ENCODE results near the gene HHAT.
"Not testable (repeated sequence)": the region's sequence is repeated elsewhere in the genome, so short reads cannot be mapped to it uniquely, and the experiment has no call there.

Gene HHAT

GRCh38 chr1:210313921-210314320 is 14.8 kb upstream of the HHAT start:
- DNase-seq (ENCODE audit: low read depth): no peak

- no peak for DNase-seq (ENCODE audit: low read depth)
Measured at GRCh38 chr1:210315529-210315928, 13.2 kb upstream of the HHAT start.

GRCh38 chr1:210321131-210321530 is 7.6 kb upstream of the HHAT start:
- DNase-seq (ENCODE audit: low read depth): no peak

- no peak for DNase-seq (ENCODE audit: low read depth)
Measured at GRCh38 chr1:210321552-210321951, 7.2 kb upstream of the HHAT start.

- no peak for DNase-seq (ENCODE audit: low read depth)
Measured at GRCh38 chr1:210323957-210324356, 4.7 kb upstream of the HHAT start.

GRCh38 chr1:210325026-210325670 is 3.6 kb upstream of the HHAT start:
- no peak for DNase-seq (ENCODE audit: low read depth)

- no peak for DNase-seq (ENCODE audit: low read depth)
Measured at GRCh38 chr1:210328032-210328745, 513 bp upstream of the HHAT start.

- no peak for DNase-seq (ENCODE audit: low read depth)
Measured at GRCh38 chr1:210330279-210330866, 1.7 kb downstream of the HHAT start.

GRCh38 chr1:210332233-210332632 is 3.5 kb downstream of the HHAT start:
- peak; percentile 37 for DNase-seq (ENCODE audit: low read depth)

GRCh38 chr1:210332719-210333398 is 4.2 kb downstream of the HHAT start:
- DNase-seq (ENCODE audit: low read depth): peak; percentile 59

- DNase-seq (ENCODE audit: low read depth): no peak
Measured at GRCh38 chr1:210335001-210335400, 6.3 kb downstream of the HHAT start.

- no peak for DNase-seq (ENCODE audit: low read depth)
Measured at GRCh38 chr1:210336362-210336761, 7.7 kb downstream of the HHAT start.

GRCh38 chr1:210339500-210339899 is 10.8 kb downstream of the HHAT start:
- DNase-seq (ENCODE audit: low read depth): no peak

- DNase-seq (ENCODE audit: low read depth): no peak
Measured at GRCh38 chr1:210340311-210340710, 11.6 kb downstream of the HHAT start.

GRCh38 chr1:210340841-210341240 is 12.1 kb downstream of the HHAT start:
- no peak for DNase-seq (ENCODE audit: low read depth)

- no peak for DNase-seq (ENCODE audit: low read depth)
Measured at GRCh38 chr1:210342986-210343780, 14.5 kb downstream of the HHAT start.

GRCh38 chr1:210344706-210345105 is 16.0 kb downstream of the HHAT start:
- no peak for DNase-seq (ENCODE audit: low read depth)

GRCh38 chr1:210347112-210347511 is 18.4 kb downstream of the HHAT start:
- DNase-seq (ENCODE audit: low read depth): no peak

GRCh38 chr1:210351496-210351895 is 22.8 kb downstream of the HHAT start:
- no peak for DNase-seq (ENCODE audit: low read depth)

- no peak for DNase-seq (ENCODE audit: low read depth)
Measured at GRCh38 chr1:210352575-210352974, 23.9 kb downstream of the HHAT start.

GRCh38 chr1:210354305-210354704 is 25.6 kb downstream of the HHAT start:
- not testable (repeated sequence) for DNase-seq (ENCODE audit: low read depth)

- DNase-seq (ENCODE audit: low read depth): no peak
Measured at GRCh38 chr1:210358626-210359025, 29.9 kb downstream of the HHAT start.

Data from T-helper 22 cell (primary cell).